Progenitor cell of endocrine pancreas (in vitro differentiated cells): ENCODE measurements around the gene HCN4. TPM values are rescaled to one million over a fixed set of nuclear protein-coding genes. Genes with fewer than 3 reads are reported as not detected.

ENCODE experiments used
- DNase-seq: peaks from one replicate; pipeline ENCODE4 v3.0.0; 2021; ENCODE audit warnings: low spot score; ENCODE audit not compliant: unreplicated experiment
- H3K27ac Mint-ChIP-seq: 2 replicates; pipeline ENCODE4 v1.8.0; 2021; ENCODE audit warnings: mild to moderate bottlenecking, moderate library complexity, mixed read lengths
- H3K27me3 Mint-ChIP-seq: 2 replicates; pipeline ENCODE4 v1.8.0; 2021; ENCODE audit warnings: mixed read lengths
- H3K36me3 Mint-ChIP-seq: 2 replicates; pipeline ENCODE4 v1.8.0; 2022; ENCODE audit warnings: mixed read lengths; ENCODE audit not compliant: insufficient read depth
- H3K4me1 Mint-ChIP-seq: 2 replicates; pipeline ENCODE4 v1.8.0; 2021; ENCODE audit warnings: low read depth, mixed read lengths
- H3K4me3 Mint-ChIP-seq: 2 replicates; pipeline ENCODE4 v1.8.0; 2021; ENCODE audit warnings: low read depth, mild to moderate bottlenecking, moderate library complexity, mixed read lengths
- H3K9me3 Mint-ChIP-seq: 2 replicates; pipeline ENCODE4 v1.8.0; 2021; ENCODE audit warnings: low read depth, mixed read lengths
- total RNA-seq: library from RNA; stranded (reverse); gene quantifications from 2 replicates; pipeline ENCODE4 v1.2.1, GENCODE V29; 2021
- TF ChIP-seq, protein P1 (sequence below): fragments of 200-600 bp; sonication (generic); IDR thresholded peaks from one replicate; pipeline ENCODE4 v1.5.0; 2021; ENCODE audit warnings: antibody characterized with exemption, mild to moderate bottlenecking; ENCODE audit not compliant: unreplicated experiment

HCN4 gene
- total RNA-seq, 1 donor from 2014 or later, result 4.9 TPM

DNA sequence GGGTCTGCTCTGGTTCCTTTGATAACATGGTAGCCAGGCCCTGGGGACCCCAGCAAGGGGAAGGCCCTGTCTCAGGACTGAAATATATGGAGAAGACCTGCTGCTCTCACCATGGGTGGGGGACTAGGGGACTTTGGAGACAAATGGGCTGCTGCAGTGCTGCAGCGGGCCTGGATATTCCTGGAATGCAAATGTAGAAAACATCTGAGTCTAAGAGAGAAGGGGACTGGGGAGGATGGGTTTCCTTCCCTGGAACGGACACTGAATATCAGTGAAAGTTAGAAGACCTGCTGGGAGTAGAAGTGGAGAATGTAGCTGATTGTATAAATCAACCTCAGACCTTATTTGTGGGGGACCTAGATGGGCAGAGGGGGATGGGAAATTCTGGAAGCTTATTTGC is 3.1 kb upstream of the HCN4 start:
- Mint-ChIP-seq H3K4me1 (peaks cover 3% of the 10 kb centered on the region), H3K4me3 (no peak overlapping the region), H3K27ac (peak overlapping the region; percentile 1), H3K27me3 (peaks cover 71% of the 10 kb centered on the region), H3K36me3 (no peaks in the 10 kb centered on the region), H3K9me3 (no peaks in the 10 kb centered on the region)
- TF ChIP-seq, protein P1, sequence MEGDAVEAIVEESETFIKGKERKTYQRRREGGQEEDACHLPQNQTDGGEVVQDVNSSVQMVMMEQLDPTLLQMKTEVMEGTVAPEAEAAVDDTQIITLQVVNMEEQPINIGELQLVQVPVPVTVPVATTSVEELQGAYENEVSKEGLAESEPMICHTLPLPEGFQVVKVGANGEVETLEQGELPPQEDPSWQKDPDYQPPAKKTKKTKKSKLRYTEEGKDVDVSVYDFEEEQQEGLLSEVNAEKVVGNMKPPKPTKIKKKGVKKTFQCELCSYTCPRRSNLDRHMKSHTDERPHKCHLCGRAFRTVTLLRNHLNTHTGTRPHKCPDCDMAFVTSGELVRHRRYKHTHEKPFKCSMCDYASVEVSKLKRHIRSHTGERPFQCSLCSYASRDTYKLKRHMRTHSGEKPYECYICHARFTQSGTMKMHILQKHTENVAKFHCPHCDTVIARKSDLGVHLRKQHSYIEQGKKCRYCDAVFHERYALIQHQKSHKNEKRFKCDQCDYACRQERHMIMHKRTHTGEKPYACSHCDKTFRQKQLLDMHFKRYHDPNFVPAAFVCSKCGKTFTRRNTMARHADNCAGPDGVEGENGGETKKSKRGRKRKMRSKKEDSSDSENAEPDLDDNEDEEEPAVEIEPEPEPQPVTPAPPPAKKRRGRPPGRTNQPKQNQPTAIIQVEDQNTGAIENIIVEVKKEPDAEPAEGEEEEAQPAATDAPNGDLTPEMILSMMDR, result no peak
- no peak for DNase-seq

DNA sequence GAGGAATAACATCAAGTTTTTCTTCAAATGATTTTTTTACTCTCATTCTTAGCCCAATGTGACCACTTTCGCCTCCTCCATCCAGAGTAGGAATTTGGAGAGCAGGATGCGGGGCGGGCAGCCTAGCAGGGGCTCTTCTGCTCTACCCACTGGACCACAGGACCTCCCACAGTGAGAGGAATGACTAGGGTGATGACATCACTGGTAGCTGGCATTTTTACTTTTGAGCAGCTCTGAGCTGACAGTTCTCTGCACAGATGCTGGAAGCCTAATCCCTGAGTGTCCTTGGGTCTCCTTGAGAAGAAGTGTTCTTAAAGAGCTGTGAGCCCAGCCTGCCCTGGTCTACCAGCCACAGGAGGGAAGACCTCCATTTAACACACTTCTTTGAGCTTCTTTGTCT is 1.4 kb upstream of the HCN4 start:
- H3K9me3 Mint-ChIP-seq, result no peaks in the 10 kb centered on the region
- H3K4me3 Mint-ChIP-seq, result peak overlapping the region; percentile 47
- H3K4me1 Mint-ChIP-seq, result peaks cover 6% of the 10 kb centered on the region
- H3K27me3 Mint-ChIP-seq, result peaks cover 77% of the 10 kb centered on the region
- no peak overlapping the region for H3K27ac Mint-ChIP-seq
- no peak for DNase-seq
- TF ChIP-seq, protein P1, result no peak
- H3K36me3 Mint-ChIP-seq, result no peaks in the 10 kb centered on the region

GRCh38 chr15:73369154-73369694 is 466 bp upstream of the HCN4 start:
- Mint-ChIP-seq H3K27ac (no peak overlapping the region), H3K4me3 (peak overlapping the region; percentile 64), H3K27me3 (peaks cover 70% of the 10 kb centered on the region), H3K36me3 (no peaks in the 10 kb centered on the region), H3K4me1 (peaks cover 6% of the 10 kb centered on the region), H3K9me3 (no peaks in the 10 kb centered on the region)
- TF ChIP-seq, protein P1, result no peak
- DNase-seq, result no peak

DNA sequence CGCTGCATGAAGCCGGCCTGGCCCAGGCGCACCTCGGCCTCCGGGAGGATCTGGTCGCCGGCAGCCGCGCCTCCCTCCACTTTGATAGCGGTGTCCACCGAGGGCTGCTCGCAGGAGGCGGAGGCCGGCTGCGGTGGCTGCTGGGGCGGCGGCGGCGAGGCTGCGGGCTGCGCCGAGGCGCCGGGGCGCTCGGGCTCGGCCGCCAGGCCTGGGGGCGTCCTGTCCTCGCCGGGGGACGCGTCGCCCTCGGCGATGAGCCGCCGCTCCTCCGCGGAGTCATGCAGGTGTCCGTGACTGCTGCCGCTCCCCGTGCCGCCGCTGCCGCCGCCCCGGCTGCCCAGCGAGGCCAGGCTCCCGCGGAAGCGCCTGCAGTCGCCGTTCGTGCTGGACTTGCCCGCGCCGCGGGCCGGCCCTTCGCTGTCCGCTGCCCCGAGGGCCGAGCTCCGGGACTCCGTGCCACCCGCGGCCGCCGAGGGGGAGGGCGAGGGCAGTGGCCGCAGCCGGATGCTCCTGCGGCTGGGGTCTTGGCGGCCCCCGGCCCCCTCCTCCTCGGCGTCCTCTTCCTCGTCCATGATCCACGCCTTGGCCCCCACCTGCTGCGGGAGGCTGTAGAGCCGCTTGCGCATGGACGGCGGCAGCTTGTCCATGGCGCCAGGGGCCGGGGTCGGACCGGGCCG is 996 bp downstream of the HCN4 start:
- H3K4me1 Mint-ChIP-seq, result peaks cover 6% of the 10 kb centered on the region
- no peaks in the 10 kb centered on the region for H3K9me3 Mint-ChIP-seq
- TF ChIP-seq, protein P1, result no peak
- no peaks in the 10 kb centered on the region for H3K36me3 Mint-ChIP-seq
- no peak overlapping the region for H3K27ac Mint-ChIP-seq
- peaks cover 61% of the 10 kb centered on the region for H3K27me3 Mint-ChIP-seq
- DNase-seq, result peak; percentile 19
- H3K4me3 Mint-ChIP-seq, result peak overlapping the region; percentile 75

GRCh38 chr15:73366766-73367623 is 1.8 kb downstream of the HCN4 start:
- Mint-ChIP-seq H3K27me3 (peaks cover 60% of the 10 kb centered on the region), H3K4me1 (peaks cover 6% of the 10 kb centered on the region), H3K4me3 (peak overlapping the region; percentile 75), H3K27ac (no peak overlapping the region), H3K9me3 (no peaks in the 10 kb centered on the region), H3K36me3 (no peaks in the 10 kb centered on the region)
- TF ChIP-seq, protein P1, result no peak
- DNase-seq, result no peak
